Hepatocyte (in vitro differentiated cells): ENCODE results near the gene FGF1.

Experiments
- CTCF ChIP-seq: fragments of 200-600 bp; sonication (generic); IDR thresholded peaks from 2 replicates; pipeline ENCODE4 v1.5.1; 2016; ENCODE audit warnings: antibody characterized with exemption, mild to moderate bottlenecking; ENCODE audit not compliant: poor library complexity
- EZH2 ChIP-seq: fragments of 200-600 bp; sonication (generic); IDR thresholded peaks from 2 replicates; pipeline ENCODE4 v1.6.1; 2016; ENCODE audit warnings: antibody characterized with exemption, mild to moderate bottlenecking, borderline replicate concordance
- EZH2phosphoT487 ChIP-seq: fragments of 200-600 bp; sonication (generic); IDR thresholded peaks from one replicate; pipeline ENCODE4 v1.6.1; 2018; ENCODE audit warnings: antibody characterized with exemption, mild to moderate bottlenecking, low read depth, moderate library complexity; ENCODE audit not compliant: unreplicated experiment, severe bottlenecking

- TF ChIP-seq CTCF, result no peak
- no peak for TF ChIP-seq EZH2
- no peak for TF ChIP-seq EZH2phosphoT487
These were observed 72.6 kb downstream of the FGF1 start for GRCh38 chr5:142613271-142613671.
